Muscle of back (tissue), 10 donors: Measurements from ENCODE around the gene SH3BGRL. TPM values are rescaled to one million over a fixed set of nuclear protein-coding genes. Genes with fewer than 3 reads are reported as not detected.

ENCODE experiments used
- polyA plus RNA-seq, 10 donors: library from polyadenylated mRNA; unstranded; fragments of 120-200 nt; gene quantifications; one replicate each; pipeline ENCODE4 v1.2.1, GENCODE V29; 2013; ENCODE audit not compliant: insufficient read length in 10 of 10

The SH3BGRL gene
- polyA plus RNA-seq, 10 donors = 75.2 to 113 (median 85.0) TPM

Other genes starting within 250 kb of the SH3BGRL start
- gene HMGN5, start 189 bp upstream of the SH3BGRL start, polyA plus RNA-seq = 1 to 10 TPM; 4.8 to 10.0 (median 7.2) TPM